ENCODE results near the gene ATP11A.
A peak's percentile ranks its signal among the peaks of the same experiment; 100 is the strongest.

The ATP11A gene

DNA sequence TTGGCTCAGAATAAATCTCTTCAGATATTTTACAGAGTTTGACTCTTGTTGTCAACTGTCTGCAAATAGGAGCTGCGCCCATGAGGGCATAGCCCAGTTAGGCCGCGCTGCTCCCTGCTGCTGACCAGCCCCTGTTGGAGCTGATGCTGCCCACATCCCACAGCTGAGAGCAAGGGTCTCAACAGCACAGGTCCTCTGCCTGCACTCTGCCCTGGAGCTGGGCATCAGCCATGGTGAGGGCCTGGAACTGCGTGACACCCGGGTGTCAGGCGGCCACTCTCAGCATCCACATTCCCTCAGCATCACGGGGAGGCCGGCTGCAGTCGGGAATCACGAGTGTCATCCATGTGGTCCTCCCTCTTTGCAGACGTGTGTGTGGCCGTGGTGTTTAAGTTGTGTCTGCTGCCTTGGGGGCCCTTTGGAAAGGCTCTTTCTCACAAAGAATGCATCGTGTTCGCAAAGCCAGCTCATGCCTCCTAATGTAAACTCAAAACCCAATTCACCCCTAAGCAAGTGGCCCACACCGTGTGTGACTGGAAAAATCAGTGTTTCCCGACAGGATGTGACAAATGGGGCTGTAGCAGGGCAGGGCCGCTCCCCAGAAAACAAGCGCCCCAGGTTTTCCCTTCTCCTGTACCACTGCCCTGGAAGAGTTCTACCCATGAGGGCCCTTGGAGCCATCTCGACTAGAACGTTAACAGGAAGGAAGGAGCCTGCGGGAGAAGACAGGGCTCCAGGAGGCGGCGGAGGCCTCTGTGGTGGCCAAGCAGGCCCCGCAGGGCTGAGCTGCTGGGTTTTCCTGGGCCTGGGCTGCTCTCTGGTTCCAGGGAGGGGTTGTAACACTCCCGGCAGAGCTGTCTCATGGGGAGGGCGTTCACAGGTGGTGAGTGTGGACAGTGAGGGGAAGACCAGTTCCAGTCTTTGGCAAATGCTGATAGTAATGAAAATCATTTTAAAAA is 20.3 kb downstream of the ATP11A start:
- DNase-seq (ENCODE audit: low read depth, low spot score), result no peak

DNA sequence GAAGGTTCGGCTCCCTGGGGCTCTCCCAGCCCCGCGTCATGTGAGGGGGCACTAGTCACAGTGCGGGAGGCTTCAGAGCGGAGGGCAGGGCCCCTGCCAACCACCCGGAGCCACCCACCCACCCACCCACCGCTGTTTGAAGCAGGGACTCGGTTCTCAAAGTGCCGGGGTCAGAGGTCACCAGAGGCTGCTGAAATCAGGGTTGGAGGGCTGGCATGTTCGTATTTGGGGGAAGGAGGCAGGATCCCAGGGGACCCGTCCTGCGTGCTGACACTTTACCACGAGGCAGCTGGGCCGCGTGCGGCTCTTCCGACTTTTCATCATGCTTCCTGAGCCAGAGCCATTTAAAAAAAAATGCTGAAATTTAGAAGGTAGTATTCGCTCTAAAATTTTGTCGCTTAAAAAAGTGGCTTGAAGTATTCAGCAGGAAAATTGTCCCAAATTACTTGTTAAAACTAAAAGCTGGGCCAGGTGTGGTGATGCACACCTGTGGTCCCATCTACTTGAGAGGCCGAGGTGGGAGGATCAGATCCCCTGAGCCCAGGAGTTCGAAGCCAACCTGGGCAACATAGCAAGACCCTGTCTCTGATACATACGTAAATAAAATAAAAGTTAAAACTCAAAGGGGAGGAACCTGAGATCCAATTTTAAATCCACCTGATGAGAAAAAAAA is 21.2 kb downstream of the ATP11A start:
- DNase-seq (ENCODE audit: low read depth, low spot score), result no peak

DNA sequence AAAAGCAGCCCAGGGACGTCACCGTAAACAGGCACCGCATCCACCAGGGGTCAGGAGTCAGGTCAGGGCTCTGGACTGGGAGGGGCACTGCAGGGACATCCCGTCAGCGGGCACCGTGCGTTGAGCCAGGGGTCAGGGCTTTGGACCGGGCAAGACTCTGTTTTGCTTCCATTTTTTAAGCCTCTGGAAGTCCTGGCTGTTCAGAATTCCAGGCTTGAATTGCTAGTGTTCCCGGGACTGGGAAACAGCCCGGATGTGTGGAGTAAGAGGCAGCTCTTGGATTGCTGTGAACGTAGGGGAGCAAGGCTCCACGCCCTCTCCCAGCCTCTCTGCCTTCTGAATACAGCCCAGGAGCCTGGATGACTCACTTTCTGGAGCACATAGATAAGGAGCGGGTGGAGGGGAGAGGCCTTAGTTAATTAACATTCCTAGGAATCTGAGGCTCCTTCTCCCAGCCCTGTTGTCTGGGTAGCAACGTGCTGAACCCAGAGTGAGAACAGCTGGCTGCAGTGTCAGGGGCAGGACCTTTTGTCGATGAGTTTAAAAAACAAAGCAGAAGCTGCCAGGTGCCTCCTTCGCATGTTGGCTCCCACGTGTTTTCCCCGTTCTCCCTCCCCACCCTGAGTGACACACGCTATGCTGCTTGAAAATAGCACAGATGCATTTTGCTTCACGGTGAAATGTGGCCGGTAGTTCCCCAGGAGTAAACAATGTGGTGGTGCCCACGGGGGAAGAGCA is 21.9 kb downstream of the ATP11A start:
- DNase-seq (ENCODE audit: low read depth, low spot score), result peak; percentile 21

DNA sequence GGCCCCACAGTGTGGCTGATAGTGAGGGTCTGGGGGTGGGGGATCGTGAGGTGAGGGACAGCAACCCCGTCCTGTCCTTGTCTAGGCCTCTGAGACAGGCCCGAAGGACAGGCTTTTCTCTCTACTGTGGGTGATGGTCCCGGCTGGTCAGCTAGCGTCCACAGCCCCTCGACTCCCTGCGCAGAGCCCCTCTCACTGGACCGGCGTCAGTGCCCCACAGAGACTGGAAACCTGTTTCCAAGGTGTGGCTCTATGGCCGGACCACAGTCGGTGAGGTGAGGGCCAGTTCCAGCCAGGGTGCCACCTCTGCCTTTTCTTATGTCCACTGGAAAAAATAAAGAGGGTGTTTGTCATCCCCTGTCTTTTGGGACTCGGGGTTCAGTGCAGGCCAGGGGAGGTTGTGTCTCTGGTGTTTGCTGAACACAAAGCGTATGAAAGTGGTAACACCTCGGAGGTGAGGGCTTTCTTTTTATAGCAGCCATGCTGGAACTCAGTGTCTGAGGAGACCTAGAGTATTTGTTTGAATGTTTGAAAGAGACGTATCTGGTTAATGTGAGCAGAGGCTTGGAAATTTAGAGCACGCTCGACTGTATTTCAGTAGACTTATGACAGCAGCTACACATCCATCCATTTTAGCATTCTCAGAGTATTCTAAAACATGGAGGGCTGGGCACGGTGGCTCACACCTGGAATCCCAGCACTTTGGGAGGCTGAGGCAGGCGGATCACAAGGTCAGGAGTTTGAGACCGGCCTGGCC is 22.8 kb downstream of the ATP11A start:
- DNase-seq (ENCODE audit: low read depth, low spot score), result no peak

DNA sequence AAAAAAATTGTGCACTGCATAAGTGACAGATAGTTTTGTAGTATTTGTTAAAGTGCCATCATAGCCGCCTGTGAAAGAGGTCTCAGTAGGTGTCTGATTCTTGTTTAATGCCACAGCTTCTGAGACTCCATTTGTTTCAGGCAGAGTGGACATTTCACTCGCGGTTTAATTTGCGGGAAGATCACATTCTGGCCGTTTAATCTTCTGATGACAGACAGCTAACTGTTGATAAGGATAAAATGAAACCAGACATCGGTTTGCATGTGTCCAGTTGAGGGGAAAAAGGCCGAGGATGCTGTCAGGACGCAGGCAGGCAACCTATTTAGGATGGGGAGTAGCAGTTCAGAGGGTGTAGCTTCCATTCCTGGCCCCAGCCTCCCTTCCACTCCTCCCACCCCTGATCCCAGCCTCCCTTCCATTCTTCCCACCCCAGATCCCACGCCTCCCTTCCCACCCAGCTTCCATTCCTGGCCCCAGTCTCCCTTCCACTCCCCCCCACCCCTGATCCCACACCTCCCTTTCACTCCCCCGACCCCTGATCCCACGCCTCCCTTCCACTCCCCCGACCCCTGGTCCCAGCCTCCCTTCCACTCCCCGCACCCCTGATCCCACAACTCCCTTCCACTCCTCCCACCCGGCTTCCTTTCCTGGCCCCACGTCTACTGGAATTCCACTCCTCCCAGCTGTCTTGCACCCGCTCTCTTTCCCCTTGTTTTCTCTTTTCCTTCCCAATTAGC is 23.8 kb downstream of the ATP11A start:
- no peak for DNase-seq (ENCODE audit: low read depth, low spot score)

DNA sequence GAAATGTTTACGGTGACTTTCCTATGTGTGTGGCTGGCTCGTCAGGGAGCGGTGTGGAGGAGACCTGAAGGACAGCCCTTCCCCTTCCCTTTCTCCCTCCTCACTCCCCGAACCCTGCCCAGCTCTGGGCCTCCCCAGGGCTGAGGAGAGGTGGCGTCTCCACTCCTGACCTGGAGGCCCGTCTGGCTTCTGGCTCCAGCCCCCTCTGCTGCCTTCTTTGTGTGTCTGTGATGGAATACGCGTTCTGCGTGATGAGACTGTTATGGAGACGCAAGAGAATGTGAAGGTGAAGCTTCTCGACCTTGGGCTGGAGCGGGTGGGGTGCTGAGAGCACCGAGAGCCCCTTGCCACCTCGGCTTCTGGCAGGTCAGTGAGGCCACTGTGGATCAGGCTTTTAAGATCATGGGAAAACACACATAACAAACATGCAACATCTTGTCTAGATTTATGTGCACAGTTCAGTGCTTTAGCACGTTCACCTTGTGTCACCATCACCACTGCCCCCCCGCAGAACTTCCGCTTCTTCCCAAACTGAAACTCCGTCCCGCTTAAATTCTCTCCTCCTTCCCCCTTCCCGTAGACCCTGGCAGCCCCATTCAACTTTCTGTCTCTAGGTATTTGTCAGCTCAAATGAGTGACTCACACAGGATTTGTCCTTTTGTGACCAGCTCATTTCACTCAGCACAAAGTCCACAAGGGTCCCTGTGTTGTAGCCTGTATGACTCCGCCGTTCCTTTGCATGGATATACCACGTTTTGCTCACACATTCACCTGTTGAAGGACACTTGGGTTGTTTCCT is 24.7 kb downstream of the ATP11A start:
- no peak for DNase-seq (ENCODE audit: low read depth, low spot score)

DNA sequence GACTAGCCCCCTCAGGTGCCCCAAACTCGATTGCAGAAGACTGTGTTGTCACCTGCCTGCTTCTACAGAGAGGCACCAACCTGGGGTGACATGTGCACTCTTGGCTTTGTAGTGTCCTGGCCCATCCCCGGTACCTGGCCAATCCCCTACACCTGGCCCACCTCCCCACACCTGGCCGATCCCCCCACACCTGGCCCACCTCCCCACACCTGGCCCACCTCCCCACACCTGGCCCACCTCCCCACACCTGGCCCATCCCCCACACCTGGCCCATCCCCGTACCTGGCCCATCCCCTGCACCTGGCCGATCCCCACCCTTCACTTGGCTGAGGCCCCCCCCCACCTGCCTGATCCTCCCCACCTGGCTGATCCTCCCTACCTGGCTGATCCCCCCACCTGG is 25.4 kb downstream of the ATP11A start:
- DNase-seq (ENCODE audit: low read depth, low spot score), result no peak

DNA sequence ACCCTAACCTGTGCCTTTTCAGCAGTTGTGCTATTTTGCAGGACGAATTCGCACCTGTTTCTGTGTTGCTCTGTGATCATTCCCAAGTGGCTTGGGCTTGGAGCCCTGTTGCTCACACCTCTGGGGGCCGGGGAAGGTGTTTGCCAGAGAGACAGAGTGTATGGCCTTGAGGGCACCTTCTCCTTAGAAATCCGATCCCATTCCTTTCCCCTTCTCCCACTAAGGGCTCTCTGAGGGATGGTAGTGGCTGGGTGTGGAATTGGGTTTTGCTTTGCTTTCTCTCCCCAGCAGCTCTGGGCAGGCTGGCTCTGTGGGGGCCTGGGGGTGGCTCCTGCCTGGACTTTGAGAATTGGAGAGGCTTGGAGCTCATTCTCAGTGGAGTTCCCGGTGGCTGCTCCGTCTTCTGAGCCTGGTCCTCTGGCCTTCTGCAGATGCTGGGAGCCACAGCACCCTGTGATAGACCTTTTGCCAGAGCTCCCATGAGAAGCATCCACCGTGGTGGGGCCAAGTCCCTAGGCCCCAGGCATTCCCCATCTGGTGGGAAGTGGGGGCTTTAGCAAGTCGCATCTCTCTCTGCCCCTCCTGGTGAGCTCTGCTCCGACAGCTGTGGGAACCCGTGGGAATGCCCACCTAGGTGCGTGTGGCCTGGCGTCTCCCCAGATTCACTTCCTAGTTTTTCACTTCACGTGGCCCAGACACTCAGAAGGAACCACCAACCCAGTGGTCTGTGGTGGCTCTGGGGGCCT is 26.1 kb downstream of the ATP11A start:
- DNase-seq (ENCODE audit: low read depth, low spot score), result no peak

DNA sequence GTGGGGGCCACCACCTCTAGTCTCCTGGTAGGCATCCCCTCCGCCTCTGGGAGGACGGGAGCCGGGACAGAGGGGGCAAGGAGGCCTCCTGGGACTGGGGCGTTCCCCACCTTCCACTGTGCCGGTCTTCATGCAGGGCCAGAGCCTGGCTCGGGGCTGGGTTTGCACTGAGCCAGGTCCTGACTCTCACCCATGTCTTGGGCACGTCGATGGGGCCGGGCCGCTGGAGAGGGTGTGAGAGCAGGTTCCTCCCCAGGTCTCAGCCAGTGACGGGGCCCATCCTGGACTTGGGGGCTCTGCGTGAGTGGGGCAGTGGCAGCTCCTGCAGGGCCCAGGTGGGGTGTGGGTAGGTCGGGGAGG is 26.6 kb downstream of the ATP11A start:
- no peak for DNase-seq (ENCODE audit: low read depth, low spot score)

DNA sequence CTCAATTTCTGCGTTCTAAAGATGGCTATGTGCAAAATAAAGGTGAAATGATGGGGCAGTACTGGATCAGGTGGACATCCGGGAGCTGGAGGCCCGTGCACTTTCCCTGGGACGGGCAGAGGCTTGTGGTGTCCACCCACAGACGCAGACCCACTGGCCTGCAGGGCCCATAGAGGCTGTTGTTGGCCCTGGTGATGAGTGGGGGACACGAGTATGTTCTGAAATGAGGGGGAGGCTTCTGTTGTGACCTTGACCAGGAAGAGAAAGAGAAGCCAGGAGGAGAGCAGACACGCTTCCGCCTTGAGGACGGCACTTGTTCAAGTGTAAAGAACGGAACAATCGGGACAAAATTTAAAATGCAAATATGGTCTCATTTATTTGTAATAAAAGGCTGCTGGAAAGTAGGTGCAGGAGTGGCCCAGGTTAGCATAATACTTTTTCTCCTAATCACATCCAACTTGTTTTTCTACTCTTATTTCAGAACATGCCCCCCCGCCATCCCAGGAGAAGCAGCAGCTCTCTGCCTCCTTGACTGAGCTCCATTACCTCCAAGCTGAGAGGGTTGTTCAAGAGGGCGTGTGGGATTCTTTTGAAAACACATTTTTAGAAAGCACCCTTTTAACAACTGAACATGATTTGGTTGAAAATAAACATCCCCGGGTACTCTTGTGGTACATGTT is 27.1 kb downstream of the ATP11A start:
- no peak for DNase-seq (ENCODE audit: low read depth, low spot score)

DNA sequence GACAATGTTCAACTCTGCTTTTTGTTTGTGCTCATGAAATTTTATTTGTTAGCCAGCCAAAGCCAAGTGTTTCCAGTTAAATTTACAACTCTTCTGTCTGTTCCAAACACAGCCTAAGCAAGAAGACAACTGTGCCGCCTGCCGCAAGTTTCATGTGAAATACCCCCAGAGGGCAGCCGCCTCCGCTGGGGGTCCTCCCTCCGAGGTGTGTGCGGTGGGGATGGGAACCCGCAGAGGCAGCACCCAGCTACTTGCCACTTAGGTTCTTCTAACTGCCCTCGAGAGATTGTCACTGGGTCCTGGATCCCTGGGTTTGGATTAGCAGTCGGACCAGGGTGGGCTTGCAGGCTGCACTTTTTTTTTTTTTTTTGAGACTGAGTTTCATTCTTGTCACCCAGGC is 28.5 kb downstream of the ATP11A start:
- no peak for DNase-seq (ENCODE audit: low read depth, low spot score)

DNA sequence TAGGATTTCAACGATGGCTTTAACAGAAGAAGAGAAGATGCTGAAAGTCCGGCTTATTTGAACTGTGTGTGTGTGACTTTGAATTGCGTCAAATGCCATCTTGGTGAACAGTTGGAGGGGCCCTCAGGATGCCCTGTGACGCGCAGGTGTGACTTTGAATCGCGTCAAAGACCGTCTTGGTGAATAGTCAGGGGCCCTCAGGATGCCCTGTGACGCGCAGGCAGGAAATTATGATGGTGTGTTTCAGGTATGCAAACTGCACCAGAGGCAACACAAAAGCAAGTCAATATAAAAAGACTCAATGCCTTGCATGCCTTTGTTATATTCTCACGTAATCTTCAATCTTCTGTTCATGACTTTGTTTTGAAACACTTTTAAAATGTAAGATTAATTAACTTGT is 29.2 kb downstream of the ATP11A start:
- no peak for DNase-seq (ENCODE audit: low read depth, low spot score)

DNA sequence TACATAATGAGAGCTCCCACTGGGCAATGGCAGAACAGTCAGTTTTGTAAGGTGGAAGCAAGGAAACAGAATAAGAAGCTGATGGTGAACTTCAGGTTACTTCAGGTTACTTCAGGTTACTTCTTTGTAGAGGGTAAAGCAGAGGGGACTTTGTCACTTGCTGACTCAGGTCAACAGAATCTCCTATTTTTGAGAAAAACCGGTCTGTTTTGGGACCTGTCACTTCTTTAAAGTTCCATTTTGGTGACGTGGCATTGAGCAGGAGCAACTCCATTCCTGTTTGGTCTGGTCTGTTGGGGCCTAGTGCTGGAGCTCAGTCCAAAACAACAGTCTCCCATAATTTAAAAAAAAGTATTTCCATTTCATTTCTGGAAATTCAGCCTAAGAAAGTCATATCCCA is 29.7 kb downstream of the ATP11A start:
- DNase-seq (ENCODE audit: low read depth, low spot score), result no peak

DNA sequence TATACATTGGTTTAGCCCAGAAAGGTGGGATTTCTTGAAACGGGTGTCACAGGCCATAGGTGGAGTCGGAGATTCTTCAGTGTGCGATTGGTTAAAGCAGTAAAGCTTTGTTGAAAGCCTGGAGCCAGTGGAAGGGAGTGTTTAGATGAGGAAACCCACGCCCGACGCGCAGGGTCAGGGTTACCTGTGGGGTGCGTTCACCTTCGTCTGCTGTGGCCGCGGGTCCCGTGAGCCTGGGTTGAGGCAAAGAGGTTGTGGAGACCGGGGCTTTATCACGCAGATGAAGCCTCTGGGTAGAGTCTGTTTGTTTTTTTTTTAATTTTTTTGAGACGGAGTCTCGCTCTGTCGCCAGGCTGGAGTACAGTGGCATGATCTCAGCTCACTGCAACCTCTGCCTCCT is 30.4 kb downstream of the ATP11A start:
- no peak for DNase-seq (ENCODE audit: low read depth, low spot score)

DNA sequence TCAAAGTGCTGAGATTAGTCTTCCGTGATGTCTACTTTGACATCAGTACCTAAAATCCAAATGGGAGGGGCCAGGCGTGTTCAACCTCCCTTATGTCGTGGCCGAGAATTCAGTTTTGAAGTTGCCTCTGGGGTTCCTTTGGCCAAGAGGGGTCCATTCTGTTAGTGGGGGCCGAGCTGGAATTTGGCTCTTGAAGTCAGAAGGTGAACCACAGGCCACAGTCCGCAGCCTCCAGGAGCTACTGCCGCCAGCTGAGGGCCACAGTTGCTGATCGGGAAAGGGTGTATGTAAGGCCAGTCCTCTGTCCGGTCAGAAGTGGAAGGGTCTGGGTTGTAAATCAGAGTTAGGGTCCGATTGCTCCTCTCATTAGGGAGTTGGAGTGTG is 31.0 kb downstream of the ATP11A start:
- no peak for DNase-seq (ENCODE audit: low read depth, low spot score)

DNA sequence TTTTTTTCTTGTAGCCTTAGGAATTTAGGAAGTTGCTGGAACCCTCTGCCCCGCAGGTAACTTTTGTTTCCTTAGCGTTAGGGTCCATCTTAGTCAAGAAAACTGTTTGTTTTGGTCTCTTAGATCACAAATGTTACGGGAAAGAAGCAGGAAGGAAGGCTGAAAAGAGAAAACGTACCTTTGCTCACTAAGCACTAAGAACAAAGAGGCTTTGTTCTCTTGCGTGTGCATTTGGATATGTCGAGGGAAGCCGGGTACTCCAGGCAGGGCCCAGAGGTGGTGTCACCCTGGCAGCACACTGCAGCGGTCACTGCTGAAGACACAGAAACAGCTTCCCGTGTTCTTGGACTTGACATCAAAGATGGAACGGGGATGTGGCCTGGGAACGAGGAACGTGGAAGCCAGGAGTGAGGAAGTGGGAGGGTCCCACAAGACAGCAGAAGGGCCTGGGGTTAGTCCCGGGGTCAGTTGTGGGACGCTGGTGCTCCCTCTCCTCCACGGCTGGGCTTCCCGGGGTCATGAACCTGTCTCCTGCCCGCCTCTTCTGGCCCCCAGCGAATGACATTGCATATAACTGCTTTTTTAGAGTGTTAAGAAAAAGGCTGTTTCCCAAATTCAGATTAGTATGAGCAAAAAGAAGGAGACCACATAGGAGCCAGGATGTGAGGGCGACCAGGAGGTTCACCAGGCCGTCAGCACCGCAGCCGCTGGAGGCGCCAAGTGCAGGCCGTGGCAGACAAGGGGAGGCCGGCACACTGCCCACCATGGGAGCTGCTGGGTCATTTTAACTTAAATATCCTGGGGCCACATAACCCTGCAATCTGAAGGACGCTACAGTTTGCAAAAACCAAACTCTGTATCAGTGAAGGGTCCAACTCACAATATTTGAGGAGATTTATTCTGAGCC is 31.6 kb downstream of the ATP11A start:
- no peak for DNase-seq (ENCODE audit: low read depth, low spot score)

DNA sequence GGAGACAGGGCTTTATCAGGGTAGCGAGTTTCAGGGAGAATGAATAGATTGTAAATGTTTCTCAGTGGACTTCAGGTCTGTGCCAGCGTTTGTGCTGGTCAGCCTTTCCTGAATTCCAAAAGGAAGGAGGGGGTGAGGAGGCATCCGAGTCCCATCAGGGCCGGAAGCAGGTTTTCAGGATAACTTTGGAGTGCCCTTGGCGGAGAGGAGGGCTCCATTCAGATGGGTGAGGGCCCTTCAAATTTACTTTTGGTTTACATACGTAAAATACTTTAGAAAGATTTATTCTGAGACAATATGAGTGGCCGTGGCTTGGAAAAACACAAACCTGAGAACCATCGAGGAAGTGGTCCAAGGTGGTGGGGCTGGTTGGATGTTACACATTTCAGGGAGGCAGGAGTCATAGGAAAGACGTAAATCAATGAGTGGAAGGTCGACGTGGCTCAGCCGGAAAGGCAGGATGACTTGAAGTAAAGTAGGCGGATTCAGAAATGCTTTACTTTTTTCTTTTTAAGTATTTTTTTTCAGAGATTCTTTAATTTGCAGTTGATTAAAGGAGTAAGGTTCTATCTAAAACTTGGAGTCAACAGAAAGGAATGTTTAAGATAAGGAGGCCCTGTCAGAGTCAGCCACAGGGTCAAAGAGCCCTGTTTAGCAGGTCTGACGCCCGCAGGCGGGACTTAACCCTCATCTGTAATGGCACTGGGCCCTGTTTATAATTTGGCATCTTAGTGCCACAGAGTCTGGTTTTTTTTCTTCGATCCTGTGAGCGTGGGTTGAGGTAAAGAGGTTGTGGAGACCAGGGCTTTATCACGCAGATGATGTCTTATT is 32.8 kb downstream of the ATP11A start:
- DNase-seq (ENCODE audit: low read depth, low spot score), result no peak

Measured in smooth muscle cell of the brain vasculature (primary cell).